Heart left ventricle (tissue), 13 donors: Measurements from ENCODE around the gene NLRP3.

Source experiments
- CTCF ChIP-seq, 12 donors: fragments of 200-600 bp; sonication (generic) in 4 of 12; IDR thresholded peaks; one replicate each; pipeline versions ENCODE4 v1.5.0 to v1.8.0; 2018 to 2022; ENCODE audit warnings: antibody characterized with exemption in 12 of 12, mild to moderate bottlenecking in 5 of 12
- POLR2A ChIP-seq, 2 donors: fragments of 450-650 bp; IDR thresholded peaks; one replicate each; pipeline ENCODE4 v1.6.1; 2017; ENCODE audit warnings: antibody characterized with exemption in 2 of 2, mild to moderate bottlenecking in 2 of 2, moderate library complexity in 2 of 2
- donor health status: ischemic (EF 13 %, LVEDD 7.1; RV severe dilation, severe dysfunction).
- donor health status: DM: no; HTN: yes; CAD: no.
- donor health status: DM: no; HTN: no; CAD: no.
- donor health status: ischemic (EF 25% LVEDD 6.9; RV normal size, moderate dysfunction).
- donor health status: ischemic (EF 25% LVEDD 5.7; RV mildly dilated, moderate dysfunction).
- donor health status: ischemic (EF 35%, LVEDD 5.7; RV mildly dilated, moderate dysfunction).
- donor health status: nonischemic (EF 11% LVEDD 7.7; RV severe dilation, severe dysfunction).
- donor health status: DM: yes; HTN: yes; CAD: no.
- donor health status: PGD.
- donor health status: ischemic (EF 29% LVEDD 5.4; RV normal size, mild dysfunction).
- donor health status: nonischemic (EF 23%, LVEDD 6.1; RV moderate dilation, normal function).

- TF ChIP-seq CTCF (IDR thresholded peaks at IDR 0.05) = no peak
- TF ChIP-seq POLR2A (IDR thresholded peaks at IDR 0.05) = no peak
These were observed 27.7 kb downstream of the NLRP3 start for GRCh38 chr1:247443641-247444040.
